ENCODE results near the gene XRCC3.
"Not testable (repeated sequence)": the region's sequence is repeated elsewhere in the genome, so short reads cannot be mapped to it uniquely, and the experiment has no call there.

The XRCC3 gene

GRCh38 chr14:103693515-103693914, 21.7 kb downstream of the XRCC3 start:
- Histone ChIP-seq H3K4me3 (ENCODE audit: insufficient read depth, low read depth, low read length) (no peak overlapping the region), H3K36me3 (ENCODE audit: control insufficient read depth, insufficient read depth, low read length) (peaks cover 13% of the 10 kb centered on the region), H3K27ac (ENCODE audit: insufficient read depth, low read depth, low read length, poor library complexity, severe bottlenecking) (no peak overlapping the region), H3K9me3 (ENCODE audit: control insufficient read depth, low read length) (no peaks in the 10 kb centered on the region), H3K4me1 (ENCODE audit: control insufficient read depth, insufficient read depth, low read length) (peaks cover 3% of the 10 kb centered on the region), H3K27me3 (ENCODE audit: control insufficient read depth, insufficient read depth, low read length, poor library complexity, severe bottlenecking) (no peaks in the 10 kb centered on the region)
- 96% methylated on average over 22 of the region's 22 CpGs for WGBS, 2 experiments

DNA sequence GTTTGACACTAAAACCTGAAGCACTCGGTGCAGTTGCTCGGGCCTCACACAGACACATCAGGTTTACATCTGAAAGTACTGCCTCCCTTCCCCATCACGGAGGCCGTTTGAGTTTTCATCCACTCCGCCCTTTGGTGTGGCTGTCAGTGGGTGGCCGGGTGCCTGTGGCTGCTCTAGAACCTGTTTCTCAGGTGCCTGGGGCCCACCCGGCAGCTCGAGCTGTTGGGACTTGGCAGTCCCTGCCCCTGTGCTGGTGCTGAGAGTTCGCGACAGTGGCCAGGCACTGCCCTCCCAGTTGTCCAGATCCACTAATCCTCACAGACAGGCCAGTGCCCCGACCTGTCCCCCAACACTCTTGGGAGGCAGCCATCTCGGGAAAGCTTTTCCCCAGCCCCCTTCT, 22.4 kb downstream of the XRCC3 start:
- peaks cover 13% of the 10 kb centered on the region for H3K36me3 ChIP-seq (ENCODE audit: control insufficient read depth, insufficient read depth, low read length)
- no peak overlapping the region for H3K27ac ChIP-seq (ENCODE audit: insufficient read depth, low read depth, low read length, poor library complexity, severe bottlenecking)
- WGBS, 2 experiments: 94 to 95% methylated on average over 12 of the region's 12 CpGs

DNA sequence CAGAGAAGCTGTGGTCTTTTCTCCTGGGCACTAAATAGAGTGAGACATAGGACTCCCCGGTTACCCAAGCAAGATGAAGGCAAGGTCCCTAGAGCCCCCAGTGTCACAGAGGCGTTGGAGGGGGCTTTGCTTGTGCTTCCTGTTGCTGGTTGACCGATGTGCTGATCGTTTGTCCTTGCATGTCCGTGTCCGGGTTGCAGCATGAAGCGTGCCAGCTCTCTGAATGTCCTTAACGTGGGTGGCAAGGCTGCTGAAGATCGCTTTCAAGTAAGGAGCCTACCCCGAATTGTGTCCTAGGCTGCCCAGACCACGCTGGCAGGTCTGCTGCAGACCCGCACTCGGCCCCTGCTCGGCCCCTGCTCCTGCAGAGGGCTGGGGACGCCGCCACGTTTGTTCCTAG, 23.1 kb downstream of the XRCC3 start:
- Histone ChIP-seq H3K4me1 (ENCODE audit: control insufficient read depth, insufficient read depth, low read length) (peaks cover 3% of the 10 kb centered on the region), H3K4me3 (ENCODE audit: insufficient read depth, low read depth, low read length) (no peak overlapping the region), H3K9me3 (ENCODE audit: control insufficient read depth, low read length) (no peaks in the 10 kb centered on the region), H3K27ac (ENCODE audit: insufficient read depth, low read depth, low read length, poor library complexity, severe bottlenecking) (no peak overlapping the region), H3K27me3 (ENCODE audit: control insufficient read depth, insufficient read depth, low read length, poor library complexity, severe bottlenecking) (no peaks in the 10 kb centered on the region), H3K36me3 (ENCODE audit: control insufficient read depth, insufficient read depth, low read length) (peaks cover 13% of the 10 kb centered on the region)
- WGBS, 2 experiments: 95 to 98% methylated on average over 17 of the region's 17 CpGs

More for the DNA sequence above, 22.4 kb downstream of the XRCC3 start:
- H3K4me3 ChIP-seq (ENCODE audit: insufficient read depth, low read depth, low read length): no peak overlapping the region
- no peaks in the 10 kb centered on the region for H3K9me3 ChIP-seq (ENCODE audit: control insufficient read depth, low read length)
- peaks cover 3% of the 10 kb centered on the region for H3K4me1 ChIP-seq (ENCODE audit: control insufficient read depth, insufficient read depth, low read length)
- H3K27me3 ChIP-seq (ENCODE audit: control insufficient read depth, insufficient read depth, low read length, poor library complexity, severe bottlenecking): no peaks in the 10 kb centered on the region

- not testable (repeated sequence) for H3K4me1 ChIP-seq (ENCODE audit: control insufficient read depth, insufficient read depth, low read length); H3K9me3 ChIP-seq (ENCODE audit: control insufficient read depth, low read length); H3K4me3 ChIP-seq (ENCODE audit: insufficient read depth, low read depth, low read length); H3K27ac ChIP-seq (ENCODE audit: insufficient read depth, low read depth, low read length, poor library complexity, severe bottlenecking); H3K27me3 ChIP-seq (ENCODE audit: control insufficient read depth, insufficient read depth, low read length, poor library complexity, severe bottlenecking)
- peaks cover 13% of the 10 kb centered on the region for H3K36me3 ChIP-seq (ENCODE audit: control insufficient read depth, insufficient read depth, low read length)
- WGBS, 2 experiments: 95 to 96% methylated on average over 5 of the region's 5 CpGs
Measured at GRCh38 chr14:103691655-103692054, 23.6 kb downstream of the XRCC3 start.

GRCh38 chr14:103690332-103690731, 24.9 kb downstream of the XRCC3 start:
- H3K4me1 ChIP-seq (ENCODE audit: control insufficient read depth, insufficient read depth, low read length): no peaks in the 10 kb centered on the region
- H3K27ac ChIP-seq (ENCODE audit: insufficient read depth, low read depth, low read length, poor library complexity, severe bottlenecking): no peak overlapping the region
- WGBS, 2 experiments: 95% methylated on average over 8 of the region's 8 CpGs
- H3K4me3 ChIP-seq (ENCODE audit: insufficient read depth, low read depth, low read length): no peak overlapping the region
- H3K36me3 ChIP-seq (ENCODE audit: control insufficient read depth, insufficient read depth, low read length): peaks cover 20% of the 10 kb centered on the region
- no peaks in the 10 kb centered on the region for H3K27me3 ChIP-seq (ENCODE audit: control insufficient read depth, insufficient read depth, low read length, poor library complexity, severe bottlenecking)
- no peaks in the 10 kb centered on the region for H3K9me3 ChIP-seq (ENCODE audit: control insufficient read depth, low read length)

DNA sequence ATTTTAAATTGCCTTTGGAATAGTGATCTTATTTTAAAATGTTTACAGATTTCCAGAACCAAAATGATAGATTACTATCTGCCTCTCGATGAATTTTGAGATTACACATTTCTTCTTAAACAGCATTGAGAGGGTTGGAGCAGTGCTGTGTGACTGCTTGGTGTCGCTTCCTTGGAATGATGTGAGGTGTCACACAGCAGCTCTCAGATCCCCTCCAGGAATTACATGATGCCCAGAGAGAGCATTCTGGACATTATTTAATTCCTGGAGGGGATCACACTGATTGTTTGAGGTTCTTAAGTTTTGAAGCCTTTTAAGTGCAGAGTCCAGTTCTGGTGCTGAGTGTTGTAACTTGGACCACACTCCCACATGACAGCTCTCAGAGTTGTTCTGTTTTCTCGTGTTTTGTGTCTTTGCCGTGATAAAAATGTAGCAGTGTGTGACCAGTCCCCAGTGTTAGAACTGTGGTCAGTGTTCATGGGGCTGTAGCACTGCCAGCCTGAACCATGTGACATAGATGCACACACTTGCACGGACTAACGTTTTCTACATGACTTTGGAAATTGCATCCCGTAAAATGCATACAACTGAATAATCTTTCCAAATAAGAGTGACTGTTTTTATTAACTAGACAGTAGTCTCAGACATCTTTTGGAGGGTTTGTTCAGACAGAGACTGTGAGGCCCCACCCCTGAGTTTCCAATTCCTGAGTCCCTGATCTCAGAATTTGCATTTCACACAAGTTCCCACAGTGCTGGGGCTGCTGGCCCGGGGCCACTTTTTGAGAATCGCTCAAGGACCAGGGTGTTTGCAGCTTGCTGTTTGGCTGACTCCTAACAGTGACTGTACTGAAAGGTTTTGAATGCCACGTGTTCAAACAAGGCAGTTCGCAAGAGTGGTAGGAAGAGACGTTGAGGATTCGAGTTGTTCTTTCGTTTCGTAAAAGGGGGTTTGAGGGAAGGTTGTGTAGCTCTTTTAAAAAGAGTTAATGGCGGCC, 26.0 kb downstream of the XRCC3 start:
- Histone ChIP-seq H3K36me3 (ENCODE audit: control insufficient read depth, insufficient read depth, low read length) (peaks cover 20% of the 10 kb centered on the region), H3K27me3 (ENCODE audit: control insufficient read depth, insufficient read depth, low read length, poor library complexity, severe bottlenecking) (no peaks in the 10 kb centered on the region), H3K4me1 (ENCODE audit: control insufficient read depth, insufficient read depth, low read length) (no peaks in the 10 kb centered on the region), H3K4me3 (ENCODE audit: insufficient read depth, low read depth, low read length) (no peak overlapping the region), H3K9me3 (ENCODE audit: control insufficient read depth, low read length) (no peaks in the 10 kb centered on the region), H3K27ac (ENCODE audit: insufficient read depth, low read depth, low read length, poor library complexity, severe bottlenecking) (no peak overlapping the region)
- WGBS, 2 experiments: 91 to 93% methylated on average over 16 of the region's 16 CpGs

DNA sequence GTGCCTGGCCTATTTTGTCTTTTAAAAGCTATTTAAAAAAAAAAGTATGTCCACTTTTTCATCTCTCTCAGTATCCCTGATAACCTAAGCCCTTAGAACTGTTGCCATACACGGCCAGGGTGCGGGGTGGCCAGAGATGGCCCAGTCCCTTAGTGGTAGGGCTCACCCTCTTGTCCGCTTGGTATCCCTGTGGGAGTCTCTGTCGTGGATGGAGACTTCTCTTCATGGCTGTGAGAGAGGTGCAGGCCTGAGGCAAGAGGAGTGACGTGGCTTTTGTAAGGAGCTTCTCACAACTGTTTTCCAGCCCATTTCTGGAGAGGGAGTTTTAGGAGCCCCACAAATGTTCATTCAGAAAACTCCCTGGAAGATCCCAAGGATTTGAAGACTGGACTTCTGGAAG, 26.8 kb downstream of the XRCC3 start:
- 96 to 97% methylated on average over 5 of the region's 5 CpGs for WGBS, 2 experiments
- Histone ChIP-seq H3K36me3 (ENCODE audit: control insufficient read depth, insufficient read depth, low read length) (peaks cover 17% of the 10 kb centered on the region), H3K4me1 (ENCODE audit: control insufficient read depth, insufficient read depth, low read length) (no peaks in the 10 kb centered on the region)

GRCh38 chr14:103687712-103688111, 27.5 kb downstream of the XRCC3 start:
- Histone ChIP-seq H3K4me1 (ENCODE audit: control insufficient read depth, insufficient read depth, low read length) (no peaks in the 10 kb centered on the region), H3K9me3 (ENCODE audit: control insufficient read depth, low read length) (no peaks in the 10 kb centered on the region), H3K27ac (ENCODE audit: insufficient read depth, low read depth, low read length, poor library complexity, severe bottlenecking) (no peak overlapping the region), H3K27me3 (ENCODE audit: control insufficient read depth, insufficient read depth, low read length, poor library complexity, severe bottlenecking) (no peaks in the 10 kb centered on the region), H3K4me3 (ENCODE audit: insufficient read depth, low read depth, low read length) (no peak overlapping the region), H3K36me3 (ENCODE audit: control insufficient read depth, insufficient read depth, low read length) (peaks cover 23% of the 10 kb centered on the region)
- 93 to 95% methylated on average over 4 of the region's 4 CpGs for WGBS, 2 experiments

More for the DNA sequence above, 26.8 kb downstream of the XRCC3 start:
- Histone ChIP-seq H3K4me3 (ENCODE audit: insufficient read depth, low read depth, low read length) (no peak overlapping the region), H3K9me3 (ENCODE audit: control insufficient read depth, low read length) (no peaks in the 10 kb centered on the region), H3K27me3 (ENCODE audit: control insufficient read depth, insufficient read depth, low read length, poor library complexity, severe bottlenecking) (no peaks in the 10 kb centered on the region), H3K27ac (ENCODE audit: insufficient read depth, low read depth, low read length, poor library complexity, severe bottlenecking) (no peak overlapping the region)

DNA sequence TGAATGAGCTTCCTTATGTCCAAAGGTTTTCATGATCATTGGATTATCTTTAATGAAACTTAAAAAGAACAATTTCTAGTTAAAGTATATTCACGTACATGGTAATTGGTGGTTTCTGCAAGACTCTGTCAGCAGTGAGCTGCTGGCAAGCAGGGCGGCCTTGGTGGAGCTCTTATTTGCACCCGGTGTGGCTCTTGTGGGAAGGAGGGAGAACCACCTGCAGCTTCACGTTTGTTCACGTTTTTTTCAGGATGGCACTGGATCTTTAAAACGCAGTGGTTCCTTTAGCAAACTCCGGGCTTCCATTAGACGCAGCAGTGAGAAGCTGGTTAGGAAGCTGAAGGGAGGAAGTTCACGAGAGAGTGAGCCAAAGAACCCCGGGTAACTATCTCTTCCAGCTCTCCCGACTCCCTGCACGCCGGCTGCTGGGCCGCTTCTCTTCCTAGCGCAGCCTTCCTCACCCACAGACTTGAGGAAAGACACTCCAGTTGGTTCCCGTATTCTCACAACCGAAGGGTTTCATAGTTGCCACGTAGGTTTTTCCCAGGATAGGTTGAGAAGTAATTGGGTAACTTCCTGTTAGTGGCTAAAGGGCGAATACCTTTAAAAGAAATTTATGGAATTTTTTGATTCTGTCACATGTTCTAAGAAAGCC, 28.3 kb downstream of the XRCC3 start:
- peaks cover 23% of the 10 kb centered on the region for H3K36me3 ChIP-seq (ENCODE audit: control insufficient read depth, insufficient read depth, low read length)
- no peak overlapping the region for H3K27ac ChIP-seq (ENCODE audit: insufficient read depth, low read depth, low read length, poor library complexity, severe bottlenecking)
- no peaks in the 10 kb centered on the region for H3K9me3 ChIP-seq (ENCODE audit: control insufficient read depth, low read length)
- no peak overlapping the region for H3K4me3 ChIP-seq (ENCODE audit: insufficient read depth, low read depth, low read length)
- 96% methylated on average over 19 of the region's 19 CpGs for WGBS, 2 experiments
- no peaks in the 10 kb centered on the region for H3K27me3 ChIP-seq (ENCODE audit: control insufficient read depth, insufficient read depth, low read length, poor library complexity, severe bottlenecking)
- H3K4me1 ChIP-seq (ENCODE audit: control insufficient read depth, insufficient read depth, low read length): no peaks in the 10 kb centered on the region

Data from ectodermal cell (in vitro differentiated cells).